Bronchial epithelial cell (primary cell): ENCODE measurements around the gene SRGN. TPM values are rescaled to one million over a fixed set of nuclear protein-coding genes. Genes with fewer than 3 reads are reported as not detected.

Experiments used
- DNase-seq: peaks from one replicate; pipeline ENCODE4 v3.0.0-alpha.2; 2010; ENCODE audit warnings: low read depth
- FAIRE-seq: peaks from 2 replicates; lab custom pipeline; 2011; peaks lifted over from hg19 to GRCh38; lab: Jason Lieb, UNC
- H3K27me3 ChIP-seq: 2 replicates; pipeline ENCODE4 v1.5.1; 2011; ENCODE audit warnings: low read length; ENCODE audit not compliant: control insufficient read depth, insufficient read depth
- H3K36me3 ChIP-seq: 2 replicates; pipeline ENCODE4 v1.5.1; 2011; ENCODE audit warnings: low read length; ENCODE audit not compliant: control insufficient read depth, insufficient read depth
- H3K4me3 ChIP-seq: 2 replicates; pipeline ENCODE4 v1.5.1; 2011; ENCODE audit warnings: mild to moderate bottlenecking, low read depth, low read length, control low read depth
- CTCF ChIP-seq: IDR thresholded peaks from 2 replicates; pipeline ENCODE4 v1.5.1; 2011; ENCODE audit warnings: mild to moderate bottlenecking, moderate library complexity, low read length, control low read depth, inconsistent platforms; ENCODE audit not compliant: insufficient read depth, severe bottlenecking
- total RNA-seq: library from RNA; depleted of rRNA; stranded (reverse); fragments of >200 nt; gene quantifications from 2 replicates; pipeline ENCODE4 v1.2.1, GENCODE V29; 2014

SRGN gene
- total RNA-seq, 1 donor from 2014 or later, result 0.26 TPM

DNA sequence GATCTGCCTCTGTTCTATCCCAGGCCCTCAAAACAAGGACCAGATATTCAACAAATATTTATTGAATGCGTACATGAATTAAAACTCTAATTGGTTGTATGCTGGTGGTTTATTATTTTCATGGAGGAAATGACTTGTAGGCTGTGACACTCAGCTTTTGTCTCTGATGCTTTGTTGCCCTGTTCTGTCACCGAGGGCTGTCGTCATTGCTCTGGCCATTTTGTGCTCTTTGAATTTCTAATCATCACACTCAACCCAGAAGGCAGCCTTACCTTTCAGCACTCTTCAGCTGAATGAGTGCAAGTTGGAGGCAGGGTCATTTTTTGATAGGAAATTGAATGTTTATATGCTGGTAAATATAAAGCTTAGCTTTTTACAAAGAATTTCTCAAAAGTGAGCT, 14.5 kb downstream of the SRGN start:
- Histone ChIP-seq H3K27me3 (no peaks in the 10 kb centered on the region), H3K36me3 (no peaks in the 10 kb centered on the region), H3K4me3 (no peak overlapping the region)
- no peak for TF ChIP-seq CTCF
- DNase-seq (no peak), FAIRE-seq (no peak)

GRCh38 chr10:69103784-69104183, 15.9 kb downstream of the SRGN start:
- DNase-seq (no peak), FAIRE-seq (no peak)
- no peak for TF ChIP-seq CTCF
- no peaks in the 10 kb centered on the region for H3K36me3 ChIP-seq
- H3K27me3 ChIP-seq, result no peaks in the 10 kb centered on the region
- no peak overlapping the region for H3K4me3 ChIP-seq

DNA sequence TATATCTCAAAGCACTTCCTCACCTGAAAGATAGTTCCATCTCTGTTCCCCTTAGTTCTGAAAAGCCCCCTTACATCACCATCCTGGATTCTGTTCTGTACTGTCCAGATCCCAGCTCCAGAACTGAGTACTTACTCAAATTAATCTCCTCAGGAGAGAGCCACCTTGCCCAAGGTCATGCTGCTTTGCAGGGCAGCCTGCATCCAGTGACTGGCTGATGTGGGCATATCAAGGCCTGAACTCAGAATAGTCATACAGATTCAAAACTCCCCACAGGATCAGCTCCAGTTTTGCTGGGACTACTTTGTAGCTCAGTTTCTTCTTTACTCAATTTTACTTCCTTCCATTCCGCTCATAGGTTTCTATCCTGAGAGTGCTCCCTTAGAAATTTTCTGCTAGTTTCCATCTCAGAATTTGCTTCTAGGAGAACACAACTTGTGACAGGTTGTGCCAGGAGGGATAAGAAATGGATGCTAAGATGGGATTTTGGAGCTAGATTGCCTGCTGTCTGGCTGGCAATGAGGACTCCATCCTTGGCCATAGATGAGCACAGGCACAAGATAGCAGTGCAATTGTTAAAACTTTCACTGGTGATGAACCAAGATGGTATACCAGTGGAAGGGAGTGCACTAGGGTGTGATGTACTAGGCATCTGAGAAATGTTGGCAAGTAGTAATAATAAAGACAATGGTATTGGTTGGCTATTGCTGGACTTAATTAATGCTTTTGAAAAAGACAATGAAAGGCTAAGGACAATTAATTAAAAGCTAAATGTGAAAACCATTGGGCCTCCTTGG, 17.3 kb downstream of the SRGN start:
- no peak for TF ChIP-seq CTCF
- FAIRE-seq (no peak), DNase-seq (no peak)
- H3K4me3 ChIP-seq, result no peak overlapping the region
- no peaks in the 10 kb centered on the region for H3K36me3 ChIP-seq
- H3K27me3 ChIP-seq, result no peaks in the 10 kb centered on the region

- H3K36me3 ChIP-seq, result no peaks in the 10 kb centered on the region
- DNase-seq (no peak), FAIRE-seq (no peak)
- no peak for TF ChIP-seq CTCF
- no peak overlapping the region for H3K4me3 ChIP-seq
- no peaks in the 10 kb centered on the region for H3K27me3 ChIP-seq
Observed at GRCh38 chr10:69107176-69107490, 19.2 kb downstream of the SRGN start.

DNA sequence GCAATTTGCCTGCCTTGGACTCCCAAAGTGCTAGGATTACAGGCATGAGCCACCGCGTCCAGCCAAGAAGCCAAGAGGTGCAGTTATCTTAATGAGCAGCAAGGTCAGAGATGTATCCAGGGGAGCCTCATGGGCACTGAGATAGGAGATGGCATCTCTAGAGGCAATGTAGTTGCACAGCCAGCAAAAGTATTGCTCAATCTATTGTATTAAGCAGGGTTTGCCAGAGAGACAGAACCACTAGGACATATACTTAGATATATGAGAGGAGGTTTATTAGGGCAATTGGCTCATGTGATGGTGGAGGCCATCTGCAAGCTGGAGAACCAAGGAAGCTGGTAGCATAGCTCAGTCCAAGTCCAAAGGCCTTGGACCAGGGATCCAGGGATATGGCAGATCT, 19.8 kb downstream of the SRGN start:
- DNase-seq (no peak), FAIRE-seq (no peak)
- no peaks in the 10 kb centered on the region for H3K27me3 ChIP-seq
- no peak for TF ChIP-seq CTCF
- H3K36me3 ChIP-seq, result no peaks in the 10 kb centered on the region
- no peak overlapping the region for H3K4me3 ChIP-seq

GRCh38 chr10:69119896-69120295, 32.0 kb downstream of the SRGN start:
- Histone ChIP-seq H3K36me3 (no peaks in the 10 kb centered on the region), H3K4me3 (no peak overlapping the region), H3K27me3 (no peaks in the 10 kb centered on the region)
- FAIRE-seq (no peak), DNase-seq (peak; percentile 80)
- TF ChIP-seq CTCF, result no peak
